ENCODE measurements around the gene SSBP4. TPM values are rescaled to one million over a fixed set of nuclear protein-coding genes. Genes with fewer than 3 reads are reported as not detected.

Gene SSBP4
- total RNA-seq, 1 donor = 56.1 TPM

DNA sequence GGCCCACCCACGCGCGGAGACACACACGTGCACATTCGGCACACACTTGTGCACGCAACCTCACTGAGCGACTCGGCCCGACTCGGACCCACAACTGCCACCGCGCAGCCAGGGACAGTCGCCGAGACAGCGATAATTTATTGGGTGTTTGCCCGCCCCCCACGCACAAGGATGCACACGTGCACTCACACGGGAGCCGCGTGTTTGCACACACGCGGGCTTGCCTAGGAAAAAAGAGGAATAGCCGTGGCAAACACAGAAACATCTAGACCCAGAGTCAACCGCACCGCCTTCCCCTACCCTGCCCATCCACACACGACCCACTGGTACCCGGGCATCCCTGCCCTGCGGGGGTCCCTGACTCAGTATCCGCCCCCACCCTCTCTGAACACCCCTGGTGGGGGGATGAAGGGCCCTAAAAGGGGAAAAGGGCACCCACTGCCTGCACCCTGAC lies 1.1 kb upstream of the SSBP4 start:
- no peak for DNase-seq (ENCODE audit: low read depth)
- H3K4me3 ChIP-seq (ENCODE audit: low read depth, low read length) = peak overlapping the region; percentile 39
- TF ChIP-seq CTCF (IDR thresholded peaks at IDR 0.05; ENCODE audit: insufficient read depth, low read depth, low read length) = no peak

GRCh38 chr19:18418483-18419194 lies 559 bp upstream of the SSBP4 start:
- no peak for DNase-seq (ENCODE audit: low read depth)
- no peak for TF ChIP-seq CTCF (IDR thresholded peaks at IDR 0.05; ENCODE audit: insufficient read depth, low read depth, low read length)
- peak overlapping the region; percentile 74 for H3K4me3 ChIP-seq (ENCODE audit: low read depth, low read length)

- TF ChIP-seq CTCF (IDR thresholded peaks at IDR 0.05; ENCODE audit: insufficient read depth, low read depth, low read length) = no peak
- peak overlapping the region; percentile 74 for H3K4me3 ChIP-seq (ENCODE audit: low read depth, low read length)
- DNase-seq (ENCODE audit: low read depth) = no peak
Measured at GRCh38 chr19:18419699-18420460, 682 bp downstream of the SSBP4 start.

- H3K4me3 ChIP-seq (ENCODE audit: low read depth, low read length) = peak overlapping the region; percentile 74
- no peak for TF ChIP-seq CTCF (IDR thresholded peaks at IDR 0.05; ENCODE audit: insufficient read depth, low read depth, low read length)
- DNase-seq (ENCODE audit: low read depth) = no peak
Measured at GRCh38 chr19:18420930-18421329, 1.7 kb downstream of the SSBP4 start.

GRCh38 chr19:18421371-18421959 lies 2.3 kb downstream of the SSBP4 start:
- no peak for TF ChIP-seq CTCF (IDR thresholded peaks at IDR 0.05; ENCODE audit: insufficient read depth, low read depth, low read length)
- H3K4me3 ChIP-seq (ENCODE audit: low read depth, low read length) = peak overlapping the region; percentile 74
- no peak for DNase-seq (ENCODE audit: low read depth)

DNA sequence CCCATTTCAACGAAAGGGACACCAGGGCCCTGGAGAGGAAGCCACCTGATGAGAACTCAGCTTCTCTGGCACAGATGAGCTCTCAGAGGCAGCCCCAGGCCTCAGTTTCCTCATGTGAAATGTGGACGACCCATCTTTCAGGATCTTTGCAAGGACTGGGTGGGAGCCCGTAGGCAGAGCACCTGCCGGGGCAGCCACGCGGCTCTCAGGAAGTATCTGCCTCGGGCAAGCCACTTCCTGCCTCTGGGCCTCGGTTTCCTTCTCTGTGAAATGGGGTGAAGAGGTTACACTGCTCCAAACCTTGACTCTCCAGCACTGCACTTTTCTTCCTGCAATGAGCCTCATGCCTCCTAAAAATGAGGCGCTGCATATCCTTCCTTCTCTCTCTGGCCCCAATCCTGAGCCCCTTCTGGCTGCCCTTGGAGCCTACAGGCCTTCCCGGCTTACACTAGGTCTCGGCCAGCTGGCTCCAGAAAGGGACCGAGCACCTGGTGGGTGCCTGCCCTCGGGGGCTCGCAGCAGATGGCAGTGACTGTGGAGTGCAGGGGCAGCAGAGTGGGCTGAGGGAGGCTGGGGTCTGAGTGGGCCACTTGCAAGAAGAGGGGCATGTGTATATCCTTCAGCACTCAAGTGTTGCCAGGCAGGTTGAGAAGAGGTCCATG lies 3.5 kb downstream of the SSBP4 start:
- no peak overlapping the region for H3K4me3 ChIP-seq (ENCODE audit: low read depth, low read length)
- no peak for TF ChIP-seq CTCF (IDR thresholded peaks at IDR 0.05; ENCODE audit: insufficient read depth, low read depth, low read length)
- no peak for DNase-seq (ENCODE audit: low read depth)

Measured in fibroblast of villous mesenchyme (primary cell).